H1 (cell line): ENCODE results near the gene RPIA. TPM values are rescaled to one million over a fixed set of nuclear protein-coding genes. Genes with fewer than 3 reads are reported as not detected.

Experiments used
- CTCF ChIA-PET: fragments of 300-600 bp; sonication (Branson Sonifier 250); formaldehyde crosslinking; loops from one replicate; lab custom pipeline; 2021; ENCODE audit not compliant: partially characterized antibody; lab: Charles Lee
- POLR2A ChIA-PET: fragments of 300-600 bp; sonication (Branson Sonifier 250); formaldehyde crosslinking; loops from one replicate; lab custom pipeline; 2021; ENCODE audit warnings: inconsistent platforms; ENCODE audit not compliant: partially characterized antibody; lab: Charles Lee
- DNase-seq, 2 experiments: peaks; one replicate each; pipeline versions ENCODE4 v3.0.0 to v3.0.0-alpha.2; 2010 to 2022; ENCODE audit warnings: low spot score in 2 of 2, low read depth in 1 of 2, mixed read lengths in 1 of 2
- FAIRE-seq: peaks from 2 replicates; lab custom pipeline; 2011; peaks lifted over from hg19 to GRCh38; lab: Jason Lieb, UNC
- H2AFZ ChIP-seq: 2 replicates; pipeline ENCODE4 v1.8.1; 2012; ENCODE audit warnings: low read length, inconsistent platforms
- H2AK5ac ChIP-seq: 2 replicates; pipeline ENCODE4 v1.6.1; 2013; ENCODE audit warnings: low read depth, low read length
- H2BK120ac ChIP-seq: replicated peaks from 2 replicates; pipeline ENCODE3; 2013; ENCODE audit warnings: low read depth, low read length, inconsistent platforms
- H2BK12ac ChIP-seq: 2 replicates; pipeline ENCODE4 v1.6.1; 2013; ENCODE audit warnings: low read depth, low read length
- H2BK15ac ChIP-seq: 2 replicates; pipeline ENCODE4 v1.6.1; 2013; ENCODE audit warnings: low read length
- H2BK20ac ChIP-seq: 2 replicates; pipeline ENCODE4 v1.6.1; 2013; ENCODE audit warnings: low read length
- H2BK5ac ChIP-seq: 2 replicates; pipeline ENCODE4 v1.6.1; 2013; ENCODE audit warnings: low read depth, low read length
- H3K14ac ChIP-seq: 2 replicates; pipeline ENCODE4 v1.6.1; 2013; ENCODE audit warnings: inconsistent platforms; ENCODE audit not compliant: insufficient read length
- H3K18ac ChIP-seq: 2 replicates; pipeline ENCODE4 v1.6.1; 2013; ENCODE audit warnings: low read length; ENCODE audit errors: extremely low read depth
- H3K23ac ChIP-seq: 2 replicates; pipeline ENCODE4 v1.6.1; 2013; ENCODE audit warnings: inconsistent platforms; ENCODE audit not compliant: insufficient read length
- H3K23me2 ChIP-seq: 2 replicates; pipeline ENCODE4 v1.6.1; 2013; ENCODE audit warnings: low read depth, low read length
- H3K27ac ChIP-seq: 2 replicates; pipeline ENCODE4 v1.6.1; 2011; ENCODE audit warnings: low read depth, low read length, inconsistent platforms
- H3K27me3 ChIP-seq, 4 experiments: replicated peaks in 1 of 4; 1 replicate in 1 of 4; 2 replicates in 3 of 4; pipeline versions ENCODE4 v1.6.1 to v1.8.1; 2011 to 2013; ENCODE audit warnings: low read length in 3 of 4, mild to moderate bottlenecking in 3 of 4, inconsistent platforms in 2 of 4, mixed read lengths in 2 of 4, moderate library complexity in 1 of 4; ENCODE audit not compliant: control insufficient read depth in 3 of 4, insufficient read depth in 3 of 4; ENCODE audit errors: extremely low read depth in 1 of 4
- H3K36me3 ChIP-seq, 4 experiments: 2 replicates each; pipeline versions ENCODE4 v1.6.1 to v1.8.1; 2011 to 2013; ENCODE audit warnings: mild to moderate bottlenecking in 4 of 4, low read length in 3 of 4, moderate library complexity in 2 of 4, control low read depth in 1 of 4, inconsistent platforms in 1 of 4; ENCODE audit not compliant: insufficient read depth in 4 of 4, control insufficient read depth in 2 of 4
- H3K4ac ChIP-seq: replicated peaks from 2 replicates; pipeline ENCODE3; 2013; ENCODE audit warnings: low read length, low read depth, mixed read lengths, inconsistent platforms; ENCODE audit not compliant: insufficient read length
- H3K4me1 ChIP-seq, 4 experiments: replicated peaks in 1 of 4; 1 replicate in 1 of 4; 2 replicates in 3 of 4; pipeline versions ENCODE4 v1.6.1 to v1.8.1; 2011 to 2013; ENCODE audit warnings: low read length in 3 of 4, inconsistent platforms in 2 of 4, mixed read lengths in 1 of 4; ENCODE audit not compliant: insufficient read depth in 4 of 4, control insufficient read depth in 3 of 4
- H3K4me2 ChIP-seq, 2 experiments: 2 replicates each; pipeline versions ENCODE4 v1.6.1 to v1.8.1; 2011 to 2013; ENCODE audit warnings: low read depth in 2 of 2, low read length in 2 of 2, control low read depth in 1 of 2, inconsistent platforms in 1 of 2, mild to moderate bottlenecking in 1 of 2; ENCODE audit not compliant: insufficient read depth in 1 of 2
- H3K4me3 ChIP-seq, 4 experiments: fragments of 200-600, 300-600 bp in 1 of 4; sonication (generic), shearing (Covaris generic), sonication (Bioruptor Twin) in 1 of 4; 2 replicates each; pipeline versions ENCODE4 v1.5.1 to v1.8.1; 2011 to 2016; ENCODE audit warnings: low read length in 4 of 4, low read depth in 3 of 4, control low read depth in 2 of 4, inconsistent platforms in 2 of 4, mild to moderate bottlenecking in 2 of 4, mixed read lengths in 1 of 4, moderate library complexity in 1 of 4; ENCODE audit not compliant: insufficient read depth in 2 of 4; ENCODE audit errors: extremely low read depth in 1 of 4
- H3K56ac ChIP-seq: replicated peaks from 2 replicates; pipeline ENCODE3; 2013; ENCODE audit warnings: low read depth, mild to moderate bottlenecking, mixed read lengths, low read length, inconsistent platforms; ENCODE audit not compliant: insufficient read length
- H3K79me1 ChIP-seq: 2 replicates; pipeline ENCODE4 v1.6.1; 2013; ENCODE audit warnings: low read depth, low read length, control low read depth
- H3K79me2 ChIP-seq, 2 experiments: 2 replicates each; pipeline versions ENCODE4 v1.6.1 to v1.8.1; 2012 to 2013; ENCODE audit warnings: low read length in 2 of 2, mild to moderate bottlenecking in 2 of 2, inconsistent platforms in 1 of 2; ENCODE audit not compliant: insufficient read depth in 2 of 2, control insufficient read depth in 1 of 2
- H3K9ac ChIP-seq, 4 experiments: replicated peaks in 1 of 4; 1 replicate in 1 of 4; 2 replicates in 3 of 4; pipeline versions ENCODE4 v1.6.1 to v1.8.1; 2011 to 2013; ENCODE audit warnings: low read depth in 3 of 4, low read length in 3 of 4, control low read depth in 2 of 4, mild to moderate bottlenecking in 2 of 4, moderate library complexity in 2 of 4, inconsistent platforms in 1 of 4; ENCODE audit errors: extremely low read depth in 1 of 4
- H3K9me3 ChIP-seq, 2 experiments: 2 replicates each; pipeline versions ENCODE4 v1.6.1 to v1.8.1; 2012 to 2013; ENCODE audit warnings: mild to moderate bottlenecking in 2 of 2, moderate library complexity in 2 of 2, control low read depth in 1 of 2, inconsistent platforms in 1 of 2, low read depth in 1 of 2, low read length in 1 of 2, mixed read lengths in 1 of 2; ENCODE audit not compliant: insufficient read depth in 2 of 2
- H4K20me1 ChIP-seq, 2 experiments: replicated peaks in 1 of 2; 2 replicates each; pipeline versions ENCODE3 to v1.8.1; 2011 to 2013; ENCODE audit warnings: inconsistent platforms in 2 of 2, low read length in 2 of 2, mild to moderate bottlenecking in 1 of 2; ENCODE audit not compliant: insufficient read depth in 2 of 2, control insufficient read depth in 1 of 2
- H4K5ac ChIP-seq: 2 replicates; pipeline ENCODE4 v1.6.1; 2013; ENCODE audit warnings: low read length, low read depth, mixed read lengths, inconsistent platforms; ENCODE audit not compliant: insufficient read length
- H4K8ac ChIP-seq: 2 replicates; pipeline ENCODE4 v1.8.0; 2013; ENCODE audit warnings: mild to moderate bottlenecking, moderate library complexity, low read length, inconsistent platforms; ENCODE audit not compliant: insufficient read depth; ENCODE audit errors: extremely low read depth
- H4K91ac ChIP-seq: replicated peaks from 2 replicates; pipeline ENCODE3; 2013; ENCODE audit warnings: low read length, mixed read lengths, inconsistent platforms; ENCODE audit not compliant: insufficient read length
- CEBPB ChIP-seq: IDR thresholded peaks from 2 replicates; pipeline ENCODE4 v1.6.1; 2012; ENCODE audit warnings: low read depth, low read length
- EZH2 ChIP-seq: fragments of 200-600 bp; sonication (generic); IDR thresholded peaks from 2 replicates; pipeline ENCODE4 v1.7.1; 2012; ENCODE audit warnings: low read depth, mild to moderate bottlenecking, moderate library complexity, low read length, inconsistent platforms; ENCODE audit not compliant: severe bottlenecking
- JUND ChIP-seq: IDR thresholded peaks from 2 replicates; pipeline ENCODE4 v1.6.1; 2011; ENCODE audit warnings: mild to moderate bottlenecking, improper control_type of control experiment, low read length
- MAFK ChIP-seq: IDR thresholded peaks from 2 replicates; pipeline ENCODE4 v1.6.1; 2012; ENCODE audit warnings: low read depth, mild to moderate bottlenecking, improper control_type of control experiment, low read length
- PHF8 ChIP-seq: fragments of 200-600 bp; sonication (generic); conservative IDR thresholded peaks from 2 replicates; pipeline ENCODE4 v1.7.1; 2012; ENCODE audit warnings: low read depth, mild to moderate bottlenecking, inconsistent platforms, low read length, moderate library complexity
- RNF2 ChIP-seq: fragments of 200-900, 300-1000 bp; sonication (generic); IDR thresholded peaks from 2 replicates; pipeline ENCODE4 v1.7.1; 2016; ENCODE audit warnings: borderline replicate concordance, low read depth, mild to moderate bottlenecking, antibody characterized with exemption, low read length; ENCODE audit not compliant: poor library complexity, severe bottlenecking; ENCODE audit errors: missing control alignments
- RXRA ChIP-seq: IDR thresholded peaks from 2 replicates; pipeline ENCODE4 v1.6.1; 2011; ENCODE audit warnings: low read depth, mild to moderate bottlenecking, low read length, moderate library complexity; ENCODE audit not compliant: insufficient read depth
- SP2 ChIP-seq: IDR thresholded peaks from 2 replicates; pipeline ENCODE4 v1.6.1; 2012; ENCODE audit warnings: mild to moderate bottlenecking, low read length, inconsistent platforms
- WGBS, 2 experiments: shearing (Covaris generic) in 1 of 2; methylation state at CpG; one replicate each; pipeline versions ENCODE4 v1.1.6 to v1.1.7; 2013 to 2015; ENCODE audit warnings: low lambda C conversion rate in 2 of 2, mixed read lengths in 2 of 2, inconsistent platforms in 1 of 2, low coverage in 1 of 2, missing lambda C conversion rate in 1 of 2; ENCODE audit not compliant: insufficient replicate concordance in 2 of 2, insufficient coverage in 1 of 2, insufficient read length in 1 of 2; ENCODE audit errors: extremely low coverage in 1 of 2, missing lambda C conversion rate in 1 of 2; 5-methylcytosine and 5-hydroxymethylcytosine counted together
- polyA plus RNA-seq, 7 experiments: library from polyadenylated mRNA; depleted of rRNA in 3 of 7; stranded (reverse) in 5 of 7; unstranded in 2 of 7; fragments of >200 nt in 5 of 7; fragments of 200-250 nt in 2 of 7; gene quantifications; 1 replicate in 5 of 7; 2 replicates in 1 of 7; 4 replicates in 1 of 7; pipeline versions ENCODE4 v1.2.1 to v1.2.3, GENCODE V29; 2011 to 2013; ENCODE audit warnings: missing spikeins in 2 of 7, mixed read lengths in 2 of 7
- total RNA-seq: library from RNA; stranded (reverse); fragmentation: NEBNext Ultra II Directional; extraction: Animal tissue kit (Norgen Biotek cat#: 25700); gene quantifications from 2 replicates; pipeline ENCODE4 v1.2.1, GENCODE V29; 2021
- TF ChIP-seq, protein P1 (sequence below): IDR thresholded peaks from 2 replicates; pipeline ENCODE4 v1.6.1; 2011; ENCODE audit warnings: low read depth, mild to moderate bottlenecking, low read length; ENCODE audit not compliant: insufficient read depth
- TF ChIP-seq, protein P2 (sequence below): IDR thresholded peaks from 2 replicates; pipeline ENCODE4 v1.6.1; 2011; ENCODE audit warnings: low read length, improper control_type of control experiment

Gene RPIA
- total and polyA plus RNA-seq, 2 of the 8 experiments (the other 6 are each of a cell fraction or from before 2014, with no cell fraction given): 13.1 to 24.0 TPM

- Histone ChIP-seq H3K27me3 (no peaks in the 10 kb centered on the region), H3K18ac (no peak overlapping the region)
- 74% methylated on average over 2 of the region's 2 CpGs; no CpG with 5 or more reads in 1 of the 2 experiments for WGBS, 2 experiments
Measured at GRCh38 chr2:88747990-88748389, 56.5 kb downstream of the RPIA start.

More at GRCh38 chr2:88747990-88748389, 56.5 kb downstream of the RPIA start:
- ChIA-PET POLR2A (interaction anchor here (1.0 kb wide), 1 partner anchor 10 kb away, joined by 3 read pairs; no protein-coding TSS in a partner anchor), CTCF (no interaction called here)
- no peak overlapping the region for H3K27ac ChIP-seq
- H3K14ac ChIP-seq: no peak overlapping the region
- no peak overlapping the region for H3K23ac ChIP-seq
- H2BK15ac ChIP-seq: no peak overlapping the region
- no peak overlapping the region for H2AK5ac ChIP-seq
- no peak overlapping the region for H3K9ac ChIP-seq
- H2BK120ac ChIP-seq: no peak overlapping the region
- TF ChIP-seq, protein P1, sequence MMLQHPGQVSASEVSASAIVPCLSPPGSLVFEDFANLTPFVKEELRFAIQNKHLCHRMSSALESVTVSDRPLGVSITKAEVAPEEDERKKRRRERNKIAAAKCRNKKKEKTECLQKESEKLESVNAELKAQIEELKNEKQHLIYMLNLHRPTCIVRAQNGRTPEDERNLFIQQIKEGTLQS: no peak
- TF ChIP-seq SP2 (no peak), EZH2 (no peak), RNF2 (no peak), MAFK (no peak), RXRA (no peak), JUND (no peak), CEBPB (no peak), PHF8 (no peak)
- TF ChIP-seq, protein P2, sequence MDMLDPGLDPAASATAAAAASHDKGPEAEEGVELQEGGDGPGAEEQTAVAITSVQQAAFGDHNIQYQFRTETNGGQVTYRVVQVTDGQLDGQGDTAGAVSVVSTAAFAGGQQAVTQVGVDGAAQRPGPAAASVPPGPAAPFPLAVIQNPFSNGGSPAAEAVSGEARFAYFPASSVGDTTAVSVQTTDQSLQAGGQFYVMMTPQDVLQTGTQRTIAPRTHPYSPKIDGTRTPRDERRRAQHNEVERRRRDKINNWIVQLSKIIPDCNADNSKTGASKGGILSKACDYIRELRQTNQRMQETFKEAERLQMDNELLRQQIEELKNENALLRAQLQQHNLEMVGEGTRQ: no peak
- H2BK5ac ChIP-seq: no peak overlapping the region
- peaks cover 2 to 7% (median 5%) of the 10 kb centered on the region in 4 experiments; a peak in 3 of 8 replicates for H3K36me3 ChIP-seq
- H3K23me2 ChIP-seq: no peaks in the 10 kb centered on the region
- peaks cover 0 to 7% (median 1%) of the 10 kb centered on the region in 4 experiments; a peak in 2 of 7 replicates for H3K4me1 ChIP-seq
- H3K79me1 ChIP-seq: peaks cover 3% of the 10 kb centered on the region; the same call in 1 of the 2 replicates
- H3K9me3 ChIP-seq: no peaks in the 10 kb centered on the region
- H3K56ac ChIP-seq: no peak overlapping the region
- H3K79me2 ChIP-seq: 0 out of 4 replicates have a peak, but pooled peaks cover 0 to 2% of the 10 kb centered on the region in 2 experiments
- no peaks in the 10 kb centered on the region for H4K20me1 ChIP-seq
- H4K5ac ChIP-seq: no peak overlapping the region
- no peak overlapping the region for H4K8ac ChIP-seq
- FAIRE-seq: no peak
- H3K4me3 ChIP-seq: no peak overlapping the region
- no peak overlapping the region for H3K4ac ChIP-seq
- DNase-seq: no peak
- no peak overlapping the region for H4K91ac ChIP-seq
- no peak overlapping the region for H3K4me2 ChIP-seq
- H2BK12ac ChIP-seq: no peak overlapping the region
- no peak overlapping the region for H2AFZ ChIP-seq
- no peak overlapping the region for H2BK20ac ChIP-seq
